Mammary epithelial cell (primary cell): Measurements from ENCODE around the gene MRPS5.

Experiments used
- CTCF ChIP-seq, 2 donors: IDR thresholded peaks in 1 of 2; conservative IDR thresholded peaks in 1 of 2; 2 replicates each; pipeline ENCODE4 v1.5.1; 2011 to 2012; ENCODE audit warnings: inconsistent platforms in 2 of 2, low read length in 2 of 2, mild to moderate bottlenecking in 2 of 2, control low read depth in 1 of 2, low read depth in 1 of 2; ENCODE audit not compliant: insufficient read depth in 1 of 2; ENCODE audit errors: extremely low read depth in 1 of 2
- EZH2 ChIP-seq: IDR thresholded peaks from 2 replicates; pipeline ENCODE4 v1.6.1; 2012; ENCODE audit warnings: low read length, inconsistent platforms, borderline replicate concordance

GRCh38 chr2:95158891-95159619 is 37.4 kb upstream of the MRPS5 start:
- TF ChIP-seq CTCF (conservative IDR thresholded peaks at IDR 0.05 in 1 of 2, IDR thresholded peaks at IDR 0.05 in 1 of 2; ENCODE audit: extremely low read depth in 1 of 2, insufficient read depth in 1 of 2, low read depth in 1 of 2, low read length in 2 of 2), result no peak
- no peak for TF ChIP-seq EZH2
